Activated CD4-positive, alpha-beta T cell treated with anti-CD3 and anti-CD28 coated beads, Interleukin-2, amount 10 ng/mL, durations not matched to agents 7 days and 5 days (primary cell): ENCODE measurements around the gene SUSD1. TPM values are rescaled to one million over a fixed set of nuclear protein-coding genes. Genes with fewer than 3 reads are reported as not detected.
A peak's percentile ranks its signal among the peaks of the same experiment; 100 is the strongest.

Experiments
- CTCF ChIA-PET: fragments of 350-600 bp; sonication (Branson Sonifier 250); formaldehyde crosslinking; loops from one replicate; lab custom pipeline; 2021; ENCODE audit warnings: antibody characterized with exemption; lab: Charles Lee
- POLR2A ChIA-PET: fragments of 350-600 bp; sonication (Branson Sonifier 250); formaldehyde crosslinking; loops from one replicate; lab custom pipeline; 2021; ENCODE audit warnings: antibody characterized with exemption; lab: Charles Lee
- DNase-seq: peaks from one replicate; pipeline ENCODE4 v3.0.0-alpha.2; 2020
- H3K27ac Mint-ChIP-seq: one replicate; pipeline ENCODE4 v1.8.0; 2021; ENCODE audit warnings: mild to moderate bottlenecking, moderate library complexity, mixed read lengths
- H3K27me3 Mint-ChIP-seq: one replicate; pipeline ENCODE4 v1.8.0; 2021; ENCODE audit warnings: mixed read lengths
- H3K36me3 Mint-ChIP-seq: one replicate; pipeline ENCODE4 v1.8.0; 2021; ENCODE audit warnings: low read depth, mixed read lengths
- H3K4me1 Mint-ChIP-seq: one replicate; pipeline ENCODE4 v1.8.0; 2021; ENCODE audit warnings: mixed read lengths
- H3K4me3 Mint-ChIP-seq: one replicate; pipeline ENCODE4 v1.8.0; 2021; ENCODE audit warnings: mild to moderate bottlenecking, moderate library complexity, mixed read lengths
- H3K9me3 Mint-ChIP-seq: one replicate; pipeline ENCODE4 v1.8.0; 2021; ENCODE audit warnings: mixed read lengths
- total RNA-seq, 2 experiments: library from RNA; stranded (reverse); gene quantifications; one replicate each; pipeline ENCODE4 v1.2.3, GENCODE V29; 2021

Gene SUSD1
- total RNA-seq, 2 experiments from 2014 or later: 12.0 to 14.7 TPM

DNA sequence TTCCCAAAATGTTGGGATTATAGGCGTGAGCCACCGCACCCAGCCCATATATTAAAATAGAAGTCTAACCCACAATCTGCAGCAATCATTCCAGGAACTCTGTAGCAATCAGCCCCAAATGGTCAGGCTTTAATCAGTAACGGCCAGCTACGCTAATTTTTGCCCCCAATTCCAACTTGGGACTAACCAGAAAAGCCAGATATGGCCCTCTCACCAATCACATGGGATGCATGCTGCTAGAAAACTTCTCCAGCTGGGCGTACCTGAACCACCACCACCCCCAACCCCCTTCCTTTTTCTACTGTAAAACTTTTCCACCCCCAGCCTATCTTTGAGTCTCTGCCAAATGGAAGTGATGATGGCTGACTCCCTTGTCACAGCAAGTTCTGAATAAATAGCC is 4.1 kb downstream of the SUSD1 start:
- no peak for DNase-seq
- Mint-ChIP-seq H3K4me1 (peaks cover 69% of the 10 kb centered on the region), H3K27me3 (peaks cover 3% of the 10 kb centered on the region), H3K4me3 (no peak overlapping the region), H3K27ac (no peak overlapping the region), H3K9me3 (peaks cover 13% of the 10 kb centered on the region), H3K36me3 (peaks cover 36% of the 10 kb centered on the region)
- POLR2A ChIA-PET: no interaction called here
- CTCF ChIA-PET: interaction anchor here (0.6 kb wide), 3 partner anchors 13 to 522 kb away, joined by 3 read pairs; no protein-coding TSS in a partner anchor

DNA sequence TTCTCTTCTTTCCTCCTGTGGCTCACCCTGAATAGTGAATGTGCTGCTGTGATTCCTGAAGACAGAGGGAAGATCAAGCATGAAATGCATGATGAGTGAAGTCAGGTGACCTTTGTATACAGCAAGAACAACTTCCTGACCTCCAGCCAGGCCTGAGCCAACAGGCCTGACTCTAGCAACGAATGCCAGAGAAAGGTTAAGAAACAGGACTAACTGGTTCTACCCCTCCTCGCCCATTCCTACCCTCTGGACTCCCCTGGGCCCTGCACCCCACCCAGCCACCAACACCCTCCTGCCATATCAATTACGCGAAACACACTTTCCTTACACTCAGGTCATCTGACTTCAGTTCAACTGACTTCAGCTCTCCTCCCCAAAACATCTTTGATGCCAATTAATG is 4.9 kb downstream of the SUSD1 start:
- DNase-seq: no peak
- Mint-ChIP-seq H3K4me1 (peaks cover 66% of the 10 kb centered on the region), H3K36me3 (peaks cover 32% of the 10 kb centered on the region), H3K4me3 (no peak overlapping the region), H3K9me3 (peaks cover 13% of the 10 kb centered on the region), H3K27me3 (no peaks in the 10 kb centered on the region), H3K27ac (peak overlapping the region; percentile 39)
- CTCF ChIA-PET: no interaction called here
- POLR2A ChIA-PET: no interaction called here

DNA sequence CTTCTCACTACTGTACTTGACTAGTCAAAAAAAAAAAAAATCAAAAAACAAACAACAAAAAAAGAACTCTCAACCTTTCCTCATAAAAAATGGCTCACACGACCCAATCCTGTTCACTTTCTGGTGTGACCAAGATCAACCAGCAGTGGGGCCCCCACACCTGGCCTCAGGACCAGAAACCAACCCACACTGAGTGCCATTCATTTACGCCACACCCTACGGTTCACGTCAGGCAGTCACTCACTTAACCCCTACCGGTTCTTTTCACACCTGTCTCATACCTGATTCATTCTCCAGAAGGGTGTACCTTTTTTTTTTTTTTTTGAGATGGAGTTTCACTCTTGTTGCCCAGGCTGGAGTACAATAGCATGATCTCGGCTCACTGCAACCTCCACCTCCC is 5.7 kb downstream of the SUSD1 start:
- Mint-ChIP-seq H3K27me3 (no peaks in the 10 kb centered on the region), H3K9me3 (peaks cover 11% of the 10 kb centered on the region), H3K4me3 (no peak overlapping the region), H3K36me3 (peaks cover 31% of the 10 kb centered on the region), H3K4me1 (peaks cover 64% of the 10 kb centered on the region), H3K27ac (no peak overlapping the region)
- POLR2A ChIA-PET: interaction anchor here (0.6 kb wide), 1 partner anchor 240 kb away, joined by 3 read pairs; no protein-coding TSS in a partner anchor
- CTCF ChIA-PET: no interaction called here
- DNase-seq: no peak

DNA sequence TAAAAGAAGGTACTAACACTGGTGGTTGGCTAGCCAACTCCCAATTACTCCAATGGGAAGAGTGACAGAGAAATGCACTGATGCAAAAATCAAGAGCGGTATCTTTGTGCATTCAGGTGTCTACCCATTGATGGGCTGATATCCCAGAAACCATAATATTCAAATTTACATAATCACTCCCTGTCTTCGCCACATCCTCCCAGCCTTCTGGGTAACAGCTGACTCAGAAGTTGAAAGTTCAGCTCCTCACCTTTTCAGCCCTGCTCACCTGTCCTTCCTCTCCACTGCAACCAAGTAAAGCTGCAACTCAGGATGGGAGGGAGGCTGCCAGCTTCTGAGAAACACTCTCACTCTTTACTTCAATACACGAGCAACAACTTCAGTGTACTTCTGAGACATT is 6.9 kb downstream of the SUSD1 start:
- peaks cover 52% of the 10 kb centered on the region for H3K4me1 Mint-ChIP-seq
- no peaks in the 10 kb centered on the region for H3K27me3 Mint-ChIP-seq
- CTCF ChIA-PET: interaction anchor here (0.6 to 1.0 kb wide), 2 partner anchors 13 to 22 kb away, joined by 3 read pairs; no protein-coding TSS in a partner anchor
- H3K27ac Mint-ChIP-seq: no peak overlapping the region
- peak; percentile 16 for DNase-seq
- peaks cover 20% of the 10 kb centered on the region for H3K36me3 Mint-ChIP-seq
- no peak overlapping the region for H3K4me3 Mint-ChIP-seq
- POLR2A ChIA-PET: no interaction called here
- H3K9me3 Mint-ChIP-seq: peaks cover 10% of the 10 kb centered on the region

DNA sequence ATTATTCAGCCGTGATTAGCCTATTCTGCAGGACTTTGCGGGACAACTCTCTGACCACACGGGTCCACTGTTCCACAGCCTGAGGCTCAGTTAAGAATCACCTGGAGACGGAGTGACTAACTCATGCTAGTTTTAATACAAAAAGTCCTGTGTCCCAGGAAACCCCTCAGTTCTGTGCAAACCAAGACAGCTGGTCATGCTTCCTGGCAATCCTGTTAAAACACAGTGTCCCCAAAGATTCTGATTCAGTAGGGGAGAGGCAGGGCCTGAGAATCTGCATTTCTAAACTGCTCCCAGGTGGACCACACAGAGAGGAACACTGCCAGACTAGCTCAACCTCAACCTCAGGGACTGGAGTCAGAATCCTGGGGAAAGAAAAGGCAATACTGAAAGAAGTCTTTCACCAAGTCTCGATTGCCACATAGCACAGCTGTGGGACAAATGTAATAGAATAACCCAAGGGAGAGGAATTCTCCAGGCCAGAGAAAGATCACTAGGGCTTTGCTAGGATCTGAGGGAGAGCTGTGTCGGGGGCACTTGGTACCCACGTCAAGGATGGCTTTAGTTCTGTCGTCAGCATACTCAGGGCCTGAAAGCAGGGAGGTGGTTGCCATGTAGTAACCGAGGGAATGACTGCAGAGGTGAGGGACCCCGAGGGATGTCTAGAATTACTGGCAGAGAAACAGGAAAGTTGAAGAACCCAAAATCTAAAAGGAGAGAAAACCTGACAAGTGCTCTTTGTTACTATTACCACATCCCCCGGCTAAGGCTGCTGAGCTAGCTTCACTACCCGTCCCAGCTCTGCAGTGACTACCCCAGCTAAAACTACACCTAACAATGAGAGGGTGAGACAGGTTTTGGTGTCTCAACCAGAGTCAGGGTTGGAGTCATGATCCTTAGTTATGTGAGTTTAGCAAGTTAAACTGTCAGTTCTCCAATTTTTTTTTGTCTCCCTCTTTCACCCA is 8.6 kb downstream of the SUSD1 start:
- no peak overlapping the region for H3K4me3 Mint-ChIP-seq
- H3K27me3 Mint-ChIP-seq: no peaks in the 10 kb centered on the region
- H3K9me3 Mint-ChIP-seq: peaks cover 4% of the 10 kb centered on the region
- POLR2A ChIA-PET: no interaction called here
- DNase-seq: no peak
- peaks cover 40% of the 10 kb centered on the region for H3K4me1 Mint-ChIP-seq
- H3K36me3 Mint-ChIP-seq: peaks cover 10% of the 10 kb centered on the region
- CTCF ChIA-PET: interaction anchor here (1.1 kb wide), 1 partner anchor 10 kb away, joined by 4 read pairs; no protein-coding TSS in a partner anchor
- no peak overlapping the region for H3K27ac Mint-ChIP-seq

DNA sequence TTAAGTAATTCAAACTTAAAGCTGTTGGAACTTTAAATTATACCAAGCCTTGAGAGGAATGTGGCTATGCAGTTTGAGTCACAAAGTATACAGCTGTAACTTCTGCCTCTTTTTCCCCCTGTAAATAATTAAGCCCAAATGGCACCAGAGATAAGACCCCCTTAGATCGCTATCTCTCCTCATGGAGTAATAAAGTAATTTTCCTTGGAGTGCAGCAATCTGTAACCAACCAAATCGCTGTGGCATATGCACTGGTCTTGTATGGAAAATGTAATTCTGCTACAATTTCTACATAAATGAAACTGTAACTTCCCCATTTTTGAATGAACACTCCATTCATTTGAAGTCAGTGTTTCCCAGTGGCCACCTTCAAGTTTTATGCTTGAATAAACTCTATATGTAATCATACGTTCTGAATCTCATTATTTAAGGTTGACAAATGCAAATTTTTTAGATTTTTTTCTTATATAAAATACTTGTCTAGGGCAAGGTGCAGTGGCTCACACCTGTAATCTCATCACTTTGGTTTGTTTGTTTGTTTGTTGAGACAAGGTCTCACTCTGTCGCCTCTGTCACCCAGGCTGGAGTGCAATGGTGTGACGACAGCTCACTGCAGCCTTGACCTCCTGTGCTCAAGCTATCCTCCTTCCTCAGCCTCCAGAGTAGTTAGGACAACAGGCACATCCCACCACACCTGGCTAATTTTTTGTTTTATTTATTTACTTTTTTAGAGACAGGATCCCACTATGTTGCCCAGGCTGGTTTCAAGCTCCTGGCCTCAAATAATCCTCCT is 12.3 kb downstream of the SUSD1 start:
- Mint-ChIP-seq H3K36me3 (peaks cover 2% of the 10 kb centered on the region), H3K27me3 (no peaks in the 10 kb centered on the region), H3K27ac (no peak overlapping the region), H3K4me1 (peaks cover 9% of the 10 kb centered on the region), H3K9me3 (no peaks in the 10 kb centered on the region), H3K4me3 (no peak overlapping the region)
- ChIA-PET CTCF (interaction anchor here (1.0 to 3.5 kb wide), 3 partner anchors 11 to 50 kb away, joined by 3 to 13 read pairs (median 4); no protein-coding TSS in a partner anchor), POLR2A (no interaction called here)
- DNase-seq: no peak

DNA sequence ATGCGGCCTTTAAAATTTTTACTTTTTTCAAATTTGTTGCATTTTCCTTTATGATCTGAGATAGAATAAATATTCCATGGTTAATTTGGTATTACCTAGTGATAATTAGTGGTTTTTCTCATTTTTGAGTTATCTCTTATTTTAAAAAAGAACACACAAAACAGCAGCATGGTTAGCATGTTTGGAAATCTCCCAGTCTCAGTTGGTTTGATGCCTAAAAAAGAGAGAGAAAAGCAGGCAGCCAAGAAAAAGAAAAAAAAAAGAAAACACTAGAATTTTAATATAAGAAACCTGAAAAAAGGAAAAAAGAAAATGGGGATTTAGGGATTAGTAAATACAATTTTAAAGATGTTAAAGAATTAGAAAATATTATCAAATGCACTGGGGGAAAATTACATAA is 15.3 kb downstream of the SUSD1 start:
- H3K4me1 Mint-ChIP-seq: peaks cover 4% of the 10 kb centered on the region
- DNase-seq: no peak
- peaks cover 5% of the 10 kb centered on the region for H3K36me3 Mint-ChIP-seq
- no peaks in the 10 kb centered on the region for H3K9me3 Mint-ChIP-seq
- no peak overlapping the region for H3K27ac Mint-ChIP-seq
- H3K4me3 Mint-ChIP-seq: no peak overlapping the region
- no peaks in the 10 kb centered on the region for H3K27me3 Mint-ChIP-seq
- POLR2A ChIA-PET: no interaction called here
- CTCF ChIA-PET: no interaction called here

DNA sequence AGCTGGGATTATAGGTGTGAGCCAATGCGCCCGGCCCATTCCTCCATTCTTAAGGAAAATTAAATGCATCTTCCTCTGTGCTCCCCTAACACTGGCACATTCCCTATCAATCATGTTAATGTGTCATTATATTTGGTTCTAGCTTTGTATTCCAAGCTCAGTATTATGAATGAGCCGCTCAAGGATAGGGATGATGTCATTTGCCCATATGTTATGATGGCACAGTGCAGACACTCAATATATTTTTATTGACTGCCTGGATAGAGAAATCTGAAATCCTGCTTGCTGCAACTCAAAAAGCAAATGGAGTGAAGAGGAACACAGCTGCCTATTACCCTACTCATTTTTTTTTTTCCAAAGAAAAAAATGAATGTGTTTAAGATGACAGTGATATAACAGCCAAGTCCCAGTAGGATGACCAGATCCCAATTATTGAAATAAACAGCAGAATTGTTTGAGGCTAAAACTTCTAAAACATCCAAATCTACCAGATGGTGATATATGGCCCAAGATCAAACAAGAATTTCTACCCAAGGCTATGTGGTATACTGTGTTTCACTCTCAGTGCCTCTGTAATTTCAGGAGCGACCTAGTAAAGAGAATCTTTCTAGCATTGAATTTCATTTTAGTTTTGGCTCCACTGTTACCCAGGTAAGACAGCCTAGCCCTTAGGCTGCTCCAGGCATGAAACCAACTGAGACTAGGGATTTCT is 16.3 kb downstream of the SUSD1 start:
- peaks cover 9% of the 10 kb centered on the region for H3K36me3 Mint-ChIP-seq
- H3K27ac Mint-ChIP-seq: no peak overlapping the region
- no peak overlapping the region for H3K4me3 Mint-ChIP-seq
- H3K9me3 Mint-ChIP-seq: no peaks in the 10 kb centered on the region
- POLR2A ChIA-PET: interaction anchor here (0.5 kb wide), 1 partner anchor 985 kb away, joined by 12 read pairs; no protein-coding TSS in a partner anchor
- no peak for DNase-seq
- CTCF ChIA-PET: no interaction called here
- H3K27me3 Mint-ChIP-seq: no peaks in the 10 kb centered on the region
- peaks cover 4% of the 10 kb centered on the region for H3K4me1 Mint-ChIP-seq

DNA sequence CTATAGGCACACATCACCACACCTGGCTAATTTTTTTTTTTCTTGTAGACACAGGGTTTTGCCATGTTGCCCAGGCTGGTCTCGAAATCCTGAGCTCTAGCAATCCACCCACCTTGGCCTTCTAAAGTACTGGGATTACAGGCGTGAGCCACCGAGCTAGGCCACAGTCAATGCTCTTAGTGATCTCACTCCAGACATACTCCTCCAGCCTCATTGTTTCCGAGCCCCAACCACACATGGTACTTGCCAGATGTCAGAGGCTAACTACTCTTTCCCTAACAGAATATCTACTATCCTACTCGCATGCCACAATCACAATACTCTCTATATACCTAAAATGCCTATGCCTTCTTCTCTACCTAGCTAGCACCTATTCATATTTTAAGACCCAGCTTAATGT is 17.1 kb downstream of the SUSD1 start:
- no peak for DNase-seq
- Mint-ChIP-seq H3K27ac (no peak overlapping the region), H3K27me3 (no peaks in the 10 kb centered on the region), H3K9me3 (no peaks in the 10 kb centered on the region), H3K36me3 (peaks cover 10% of the 10 kb centered on the region), H3K4me1 (peaks cover 4% of the 10 kb centered on the region), H3K4me3 (no peak overlapping the region)
- ChIA-PET CTCF (interaction anchor here (0.5 to 0.6 kb wide), 2 partner anchors 13 to 53 kb away, joined by 3 to 4 read pairs; no protein-coding TSS in a partner anchor), POLR2A (no interaction called here)

DNA sequence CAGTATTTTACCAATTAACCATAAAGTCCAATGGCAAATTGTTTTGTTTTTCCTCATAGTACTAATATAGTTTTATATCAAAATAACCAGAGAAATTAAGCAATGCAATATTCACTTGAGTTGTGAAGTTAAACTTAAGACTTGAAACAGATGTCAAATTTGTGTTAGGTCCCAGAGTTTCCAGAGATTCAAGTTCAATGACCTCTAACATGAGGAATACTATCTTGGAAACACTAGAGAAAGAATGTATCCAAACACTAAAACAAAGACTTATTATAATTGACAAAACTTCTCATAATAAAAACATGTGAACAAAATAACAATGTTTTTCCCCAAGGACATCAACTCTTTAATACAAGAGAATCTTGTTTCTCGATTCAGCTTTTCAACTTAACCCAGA is 18.0 kb downstream of the SUSD1 start:
- CTCF ChIA-PET: interaction anchor here (0.6 to 0.8 kb wide), 2 partner anchors 29 to 159 kb away, joined by 5 to 6 read pairs; no protein-coding TSS in a partner anchor
- Mint-ChIP-seq H3K36me3 (peaks cover 10% of the 10 kb centered on the region), H3K9me3 (no peaks in the 10 kb centered on the region), H3K4me3 (no peak overlapping the region), H3K4me1 (peaks cover 4% of the 10 kb centered on the region), H3K27me3 (no peaks in the 10 kb centered on the region), H3K27ac (no peak overlapping the region)
- POLR2A ChIA-PET: no interaction called here
- no peak for DNase-seq

DNA sequence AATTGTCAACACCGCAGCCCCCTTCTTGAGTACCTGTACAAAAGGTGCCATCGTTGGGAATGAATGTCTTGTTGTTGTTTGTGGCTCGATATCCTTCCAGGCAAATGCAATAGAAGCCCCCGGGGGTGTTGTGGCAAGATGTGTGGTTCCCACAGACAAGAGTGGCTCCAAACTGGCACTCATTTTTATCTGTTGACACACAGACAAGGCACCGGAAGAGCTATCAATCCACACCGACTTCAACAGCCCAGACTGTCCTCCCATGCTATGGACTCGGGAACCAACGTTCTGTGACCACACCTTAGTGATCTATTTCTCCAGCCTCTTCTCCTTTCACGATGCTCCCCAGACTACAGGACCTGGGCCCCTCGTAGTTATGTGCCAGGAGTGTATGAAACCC is 25.9 kb downstream of the SUSD1 start:
- Mint-ChIP-seq H3K4me1 (no peaks in the 10 kb centered on the region), H3K27ac (no peak overlapping the region), H3K36me3 (peaks cover 12% of the 10 kb centered on the region), H3K27me3 (no peaks in the 10 kb centered on the region), H3K4me3 (no peak overlapping the region), H3K9me3 (no peaks in the 10 kb centered on the region)
- ChIA-PET CTCF (interaction anchor here (0.8 kb wide), 1 partner anchor 13 kb away, joined by 4 read pairs; no protein-coding TSS in a partner anchor), POLR2A (no interaction called here)
- no peak for DNase-seq

DNA sequence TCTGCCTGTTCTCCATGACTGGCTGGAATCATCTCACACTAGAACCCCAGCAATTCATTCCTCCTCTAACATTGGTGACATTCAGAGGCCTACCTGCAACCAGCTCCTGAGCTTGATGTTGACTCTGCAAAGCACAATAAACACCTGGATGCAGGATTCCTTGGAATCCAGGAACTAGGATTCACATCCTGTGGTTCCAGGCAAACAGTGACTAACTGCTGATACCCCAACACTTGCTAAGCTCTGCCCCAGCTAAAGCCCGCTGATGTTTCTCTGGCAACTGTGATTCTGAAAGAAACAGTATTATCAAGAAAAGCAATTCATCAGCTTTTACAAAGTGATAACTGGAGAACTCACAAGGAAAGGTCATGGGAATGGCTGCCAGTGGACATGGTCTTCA is 29.2 kb downstream of the SUSD1 start:
- no peaks in the 10 kb centered on the region for H3K9me3 Mint-ChIP-seq
- no peaks in the 10 kb centered on the region for H3K27me3 Mint-ChIP-seq
- peaks cover 21% of the 10 kb centered on the region for H3K36me3 Mint-ChIP-seq
- ChIA-PET CTCF (interaction anchor here (0.8 to 1.3 kb wide), 3 partner anchors 12 to 50 kb away, joined by 3 to 4 read pairs (median 4); no protein-coding TSS in a partner anchor), POLR2A (no interaction called here)
- no peak overlapping the region for H3K4me3 Mint-ChIP-seq
- H3K27ac Mint-ChIP-seq: no peak overlapping the region
- H3K4me1 Mint-ChIP-seq: peaks cover 2% of the 10 kb centered on the region
- DNase-seq: no peak
